Epidermal melanocyte (primary cell): ENCODE measurements around the gene RABGEF1.
"Not testable (repeated sequence)": the region's sequence is repeated elsewhere in the genome, so short reads cannot be mapped to it uniquely, and the experiment has no call there.

Source experiments
- DNase-seq: peaks from one replicate; pipeline ENCODE4 v3.0.0; 2011; ENCODE audit warnings: low spot score; ENCODE audit not compliant: insufficient read length

Gene RABGEF1

GRCh38 chr7:66764905-66765304, 24.4 kb downstream of the RABGEF1 start:
- not testable (repeated sequence) for DNase-seq

GRCh38 chr7:66765322-66766025, 24.9 kb downstream of the RABGEF1 start:
- not testable (repeated sequence) for DNase-seq

- DNase-seq: no peak
These were observed 25.5 kb downstream of the RABGEF1 start for GRCh38 chr7:66766041-66766440.

- DNase-seq: not testable (repeated sequence)
These were observed 27.0 kb downstream of the RABGEF1 start for GRCh38 chr7:66767486-66767885.

- no peak for DNase-seq
These were observed 28.6 kb downstream of the RABGEF1 start for GRCh38 chr7:66768865-66769832.

- no peak for DNase-seq
These were observed 29.4 kb downstream of the RABGEF1 start for GRCh38 chr7:66769833-66770512.

- no peak for DNase-seq
These were observed 31.3 kb downstream of the RABGEF1 start for GRCh38 chr7:66771795-66772194.

- not testable (repeated sequence) for DNase-seq
These were observed 33.2 kb downstream of the RABGEF1 start for GRCh38 chr7:66773744-66774143.

- not testable (repeated sequence) for DNase-seq
These were observed 35.9 kb downstream of the RABGEF1 start for GRCh38 chr7:66776383-66776782.

- DNase-seq: no peak
These were observed 36.4 kb downstream of the RABGEF1 start for GRCh38 chr7:66776800-66777442.

GRCh38 chr7:66778201-66778600, 37.7 kb downstream of the RABGEF1 start:
- no peak for DNase-seq

GRCh38 chr7:66779669-66780409, 39.3 kb downstream of the RABGEF1 start:
- no peak for DNase-seq

GRCh38 chr7:66781408-66782090, 41.0 kb downstream of the RABGEF1 start:
- no peak for DNase-seq

GRCh38 chr7:66782875-66783274, 42.3 kb downstream of the RABGEF1 start:
- DNase-seq: not testable (repeated sequence)

GRCh38 chr7:66783887-66784595, 43.5 kb downstream of the RABGEF1 start:
- not testable (repeated sequence) for DNase-seq

- no peak for DNase-seq
These were observed 49.7 kb downstream of the RABGEF1 start for GRCh38 chr7:66790196-66790595.

GRCh38 chr7:66790725-66791124, 50.2 kb downstream of the RABGEF1 start:
- DNase-seq: no peak

- no peak for DNase-seq
These were observed 60.1 kb downstream of the RABGEF1 start for GRCh38 chr7:66800591-66800990.

GRCh38 chr7:66804001-66804400, 63.5 kb downstream of the RABGEF1 start:
- no peak for DNase-seq
